ENCODE data around the gene CYP2W1. TPM values are rescaled to one million over a fixed set of nuclear protein-coding genes. Genes with fewer than 3 reads are reported as not detected.
A peak's percentile ranks its signal among the peaks of the same experiment; 100 is the strongest.
"Not testable (repeated sequence)": the region's sequence is repeated elsewhere in the genome, so short reads cannot be mapped to it uniquely, and the experiment has no call there.

The CYP2W1 gene
- total RNA-seq, 2 experiments from 2014 or later: not detected

DNA sequence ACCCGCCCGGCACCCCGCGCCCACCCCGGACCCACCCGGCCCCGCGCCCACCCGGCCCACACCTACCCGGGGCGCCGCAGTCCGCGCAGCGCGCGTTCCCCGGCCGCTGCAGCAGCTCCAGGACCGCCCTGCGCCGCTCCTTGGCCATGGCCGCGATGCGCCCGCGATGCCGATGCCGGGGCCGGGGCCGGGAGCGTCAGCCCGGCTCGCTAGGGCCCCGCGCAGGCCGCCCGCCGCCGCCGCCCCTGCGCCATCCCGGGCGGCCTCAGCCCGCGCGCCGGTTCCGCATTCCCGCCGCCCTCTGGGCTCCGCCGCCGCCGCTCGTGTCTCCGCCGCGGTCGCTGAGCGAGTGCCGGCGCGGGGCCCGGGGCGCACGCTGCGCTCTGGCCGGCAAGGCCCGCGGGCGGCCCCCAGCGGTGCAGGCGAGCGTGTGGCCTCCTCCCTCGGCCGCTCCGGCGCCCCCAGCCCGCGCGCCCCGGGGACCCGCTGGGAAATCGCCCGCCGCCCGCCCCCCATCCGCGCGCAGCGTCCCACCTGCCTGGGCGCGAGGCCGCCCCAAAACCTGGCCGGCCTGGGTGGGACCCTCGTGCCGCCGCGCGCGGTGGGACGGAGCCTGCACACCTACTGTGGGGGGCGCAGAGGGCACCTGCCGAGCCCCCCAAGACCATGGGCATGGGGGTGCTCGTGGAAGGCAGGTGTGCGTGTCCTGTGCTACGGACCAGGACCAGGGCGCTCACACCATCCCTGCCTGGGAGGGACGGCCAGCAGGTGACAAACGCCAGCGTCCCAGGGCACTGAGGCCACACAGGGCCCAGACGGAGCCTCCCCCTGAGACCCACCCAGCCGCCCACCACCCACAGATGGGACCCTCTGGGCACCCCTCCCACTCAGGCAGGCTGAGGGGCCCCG, 28.4 kb upstream of the CYP2W1 start, which contains the start of gene ADAP1:
ADAP1 (minus strand) TSS at position 351 of the 909 bp plus-strand sequence; CDS start at position 148, 203 bp downstream.
- H3K27ac Mint-ChIP-seq: no peak within 1 kb of the TSS
- no peaks in the 10 kb centered on the region for H3K36me3 Mint-ChIP-seq (ENCODE audit: low read depth)
- no peaks in the 10 kb centered on the region for H3K9me3 Mint-ChIP-seq (ENCODE audit: insufficient read depth)
- ATAC-seq (peak; percentile 79), DNase-seq (peak; percentile 54)
- peak within 1 kb of the TSS; percentile 70 for H3K4me3 Mint-ChIP-seq
- POLR2A ChIA-PET: interaction anchor here (1.0 kb wide), 1 partner anchor 45 kb away, joined by 3 read pairs; no protein-coding TSS in a partner anchor
- no peaks in the 10 kb centered on the region for H3K27me3 Mint-ChIP-seq (ENCODE audit: low read depth)
- CTCF ChIA-PET: interaction anchor here (0.7 to 2.5 kb wide), 4 partner anchors 31 to 46 kb away, joined by 3 to 8 read pairs (median 6); no protein-coding TSS in a partner anchor
- H3K4me1 Mint-ChIP-seq (ENCODE audit: low read depth): peaks cover 10% of the 10 kb centered on the region

DNA sequence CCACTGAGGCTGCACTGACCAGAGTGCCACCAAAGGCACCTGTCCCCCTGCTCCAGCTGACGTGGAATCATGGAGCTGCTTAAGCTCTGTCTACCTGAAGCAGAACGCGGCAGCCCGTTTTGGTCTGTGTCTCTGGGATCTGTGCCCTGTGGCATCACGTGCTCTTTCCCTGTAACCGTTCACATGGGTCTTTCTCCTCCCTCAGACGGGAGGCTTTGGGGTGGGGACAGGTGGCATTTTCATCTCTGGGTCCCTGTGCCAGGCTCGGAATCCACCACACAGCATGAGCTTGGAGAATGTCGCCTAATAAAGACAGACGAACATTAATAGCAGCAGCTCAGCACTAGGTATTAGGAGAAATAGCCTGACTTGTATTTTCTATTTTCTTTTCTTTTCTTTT, 26.9 kb upstream of the CYP2W1 start:
- no peaks in the 10 kb centered on the region for H3K27me3 Mint-ChIP-seq (ENCODE audit: low read depth)
- H3K4me1 Mint-ChIP-seq (ENCODE audit: low read depth): peaks cover 5% of the 10 kb centered on the region
- ATAC-seq: no peak
- DNase-seq: no peak
- H3K4me3 Mint-ChIP-seq: no peak overlapping the region
- ChIA-PET CTCF (interaction anchor here (1.2 kb wide), 1 partner anchor 48 kb away, joined by 3 read pairs; no protein-coding TSS in a partner anchor), POLR2A (interaction anchor here (1.6 kb wide), 1 partner anchor 19 kb away, joined by 4 read pairs; the partner anchor contains the start of gene COX19)
- peak overlapping the region; percentile 49 for H3K27ac Mint-ChIP-seq
- no peaks in the 10 kb centered on the region for H3K36me3 Mint-ChIP-seq (ENCODE audit: low read depth)
- H3K9me3 Mint-ChIP-seq (ENCODE audit: insufficient read depth): no peaks in the 10 kb centered on the region

DNA sequence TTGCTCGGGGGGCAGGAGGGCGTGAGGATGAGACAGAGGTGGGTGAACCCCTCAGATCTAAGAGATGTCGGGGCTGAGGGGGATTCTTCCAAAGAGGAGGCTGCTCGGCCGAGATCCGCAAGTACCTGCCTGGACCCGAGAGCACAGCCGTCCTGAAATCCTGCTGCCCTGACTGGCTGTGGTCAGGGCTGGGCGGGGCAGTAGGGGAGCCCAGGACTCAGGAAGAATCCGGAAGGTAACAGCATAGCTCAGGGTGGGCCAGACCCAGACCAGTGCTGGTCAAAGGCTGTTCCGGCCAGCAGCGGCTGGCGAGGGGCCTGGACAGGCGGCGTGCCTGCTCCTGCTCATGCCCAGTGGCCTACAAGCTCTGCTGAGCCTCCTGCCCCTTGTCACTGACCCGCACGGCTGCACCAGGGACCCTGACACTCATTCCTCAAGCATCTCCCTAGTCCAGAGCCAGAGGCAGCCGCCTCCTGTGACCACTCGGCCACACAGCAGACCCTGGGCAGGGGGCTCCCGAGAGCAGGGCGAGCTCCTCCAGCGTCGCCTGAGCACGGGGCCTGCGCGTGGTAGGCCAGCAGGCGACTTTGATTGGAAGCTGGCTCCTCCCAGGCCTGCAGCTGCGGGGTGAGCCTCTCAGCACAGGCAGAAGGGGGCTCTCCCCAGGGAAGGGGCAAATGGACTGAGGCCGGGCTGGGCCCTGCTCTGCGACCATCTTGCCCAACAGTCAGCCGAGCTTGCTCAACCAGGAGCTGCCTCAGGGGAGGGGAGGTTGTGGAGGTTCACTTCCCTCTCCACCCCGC, 25.4 kb upstream of the CYP2W1 start:
- Mint-ChIP-seq H3K4me1 (ENCODE audit: low read depth) (peaks cover 4% of the 10 kb centered on the region), H3K36me3 (ENCODE audit: low read depth) (no peaks in the 10 kb centered on the region), H3K4me3 (no peak overlapping the region), H3K27me3 (ENCODE audit: low read depth) (no peaks in the 10 kb centered on the region), H3K9me3 (ENCODE audit: insufficient read depth) (no peaks in the 10 kb centered on the region), H3K27ac (no peak overlapping the region)
- POLR2A ChIA-PET: interaction anchor here (1.0 to 1.1 kb wide), 2 partner anchors 9 to 33 kb away, joined by 3 to 4 read pairs; no protein-coding TSS in a partner anchor
- DNase-seq: no peak
- CTCF ChIA-PET: no interaction called here
- no peak for ATAC-seq

DNA sequence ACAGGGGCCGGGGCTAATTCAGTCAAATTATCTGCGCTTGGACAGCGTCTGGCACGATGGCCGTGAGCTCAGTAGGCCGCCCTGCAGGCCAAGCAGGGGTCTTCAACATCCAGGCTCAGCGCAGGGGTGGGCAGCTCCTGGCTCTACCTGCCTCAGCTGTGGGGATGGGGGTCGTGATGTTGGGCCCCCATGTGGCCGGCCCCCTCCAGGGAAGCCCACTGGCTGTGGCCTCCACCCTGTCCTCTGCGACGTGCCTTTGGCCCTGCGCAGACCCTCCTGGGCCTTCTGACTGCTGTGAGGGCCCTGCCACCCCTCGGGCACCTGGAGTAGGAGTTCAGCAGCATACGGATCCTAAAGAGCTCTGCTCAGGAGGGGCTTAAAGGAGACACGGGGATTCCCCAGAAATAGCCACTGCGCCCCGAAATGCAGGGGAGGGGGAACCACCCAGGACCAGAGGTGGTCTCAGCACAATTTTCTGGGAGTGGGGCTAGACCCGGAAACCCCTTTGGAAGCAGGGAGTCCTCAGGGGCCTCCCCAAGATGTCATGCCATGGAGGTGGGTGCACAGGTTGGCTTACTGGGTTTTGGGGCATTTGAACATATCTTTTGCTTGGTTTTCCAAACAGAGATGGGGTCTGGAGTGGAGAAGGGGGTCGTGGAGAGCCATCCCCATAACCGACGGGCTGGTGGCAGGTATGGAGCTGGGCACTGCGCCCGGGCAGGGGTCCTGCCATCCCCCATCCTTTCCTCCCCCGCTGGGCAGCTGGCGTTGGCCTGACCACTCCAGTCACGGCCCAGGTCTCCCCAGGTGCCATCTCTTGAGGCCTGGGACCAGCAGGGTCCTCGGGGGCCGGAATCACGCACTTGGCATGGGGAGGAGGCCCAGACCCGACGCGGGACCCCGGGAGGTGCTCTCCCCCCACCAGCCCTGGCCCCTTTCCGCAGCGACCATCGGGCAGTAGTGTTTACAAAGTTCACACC, 24.5 kb upstream of the CYP2W1 start:
- no peaks in the 10 kb centered on the region for H3K9me3 Mint-ChIP-seq (ENCODE audit: insufficient read depth)
- DNase-seq: no peak
- H3K4me3 Mint-ChIP-seq: no peak overlapping the region
- H3K27me3 Mint-ChIP-seq (ENCODE audit: low read depth): no peaks in the 10 kb centered on the region
- ChIA-PET POLR2A (interaction anchor here (1.0 to 1.1 kb wide), 2 partner anchors 8 to 33 kb away, joined by 3 to 4 read pairs; no protein-coding TSS in a partner anchor), CTCF (no interaction called here)
- no peak for ATAC-seq
- peaks cover 5% of the 10 kb centered on the region for H3K4me1 Mint-ChIP-seq (ENCODE audit: low read depth)
- no peak overlapping the region for H3K27ac Mint-ChIP-seq
- H3K36me3 Mint-ChIP-seq (ENCODE audit: low read depth): peaks cover 1% of the 10 kb centered on the region

DNA sequence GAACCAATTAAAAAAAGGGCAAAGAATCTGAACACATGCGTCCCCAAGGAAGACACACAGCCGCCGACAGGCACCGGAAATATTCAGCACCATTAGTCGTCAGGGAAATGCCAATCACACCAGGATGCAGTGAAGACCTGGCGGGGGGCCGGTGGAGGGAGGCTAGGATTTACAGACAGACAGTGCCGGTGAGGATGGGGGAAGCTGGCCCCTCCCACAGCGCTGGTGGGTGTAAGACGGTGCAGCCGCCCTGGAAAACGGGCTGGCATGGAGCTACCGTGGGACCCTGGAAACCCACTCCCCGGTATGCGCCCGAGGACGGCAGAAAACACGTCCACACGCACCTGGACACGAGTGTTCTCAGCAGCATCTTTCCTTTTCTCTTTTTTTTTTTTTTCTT, 23.7 kb upstream of the CYP2W1 start:
- Mint-ChIP-seq H3K4me1 (ENCODE audit: low read depth) (peaks cover 11% of the 10 kb centered on the region), H3K27me3 (ENCODE audit: low read depth) (no peaks in the 10 kb centered on the region), H3K4me3 (no peak overlapping the region), H3K36me3 (ENCODE audit: low read depth) (peaks cover 3% of the 10 kb centered on the region), H3K9me3 (ENCODE audit: insufficient read depth) (no peaks in the 10 kb centered on the region), H3K27ac (no peak overlapping the region)
- DNase-seq: no peak
- no peak for ATAC-seq
- CTCF ChIA-PET: no interaction called here
- POLR2A ChIA-PET: no interaction called here

DNA sequence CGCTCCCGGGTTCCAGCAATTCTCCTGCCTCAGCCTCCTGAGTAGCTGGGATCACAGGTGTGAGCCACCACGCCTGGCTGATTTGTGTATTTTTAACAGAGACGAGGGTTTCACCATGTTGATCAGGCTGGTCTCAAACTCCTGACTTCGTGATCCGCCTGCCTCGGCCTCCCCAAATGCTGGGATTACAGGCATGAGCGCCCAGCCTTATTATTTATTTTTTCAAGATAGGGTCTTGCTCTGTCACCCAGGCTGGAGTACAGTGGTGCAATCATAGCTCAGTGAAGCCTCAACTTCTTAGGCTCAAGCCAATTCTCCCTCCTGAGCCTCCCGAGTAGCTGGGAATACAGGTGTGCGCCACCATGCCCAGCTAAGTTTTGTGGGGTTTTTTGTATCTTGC, 23.2 kb upstream of the CYP2W1 start:
- POLR2A ChIA-PET; ATAC-seq; DNase-seq; H3K27me3 Mint-ChIP-seq (ENCODE audit: low read depth); H3K9me3 Mint-ChIP-seq (ENCODE audit: insufficient read depth); H3K27ac Mint-ChIP-seq; H3K36me3 Mint-ChIP-seq (ENCODE audit: low read depth); H3K4me3 Mint-ChIP-seq: not testable (repeated sequence)
- H3K4me1 Mint-ChIP-seq (ENCODE audit: low read depth): peaks cover 16% of the 10 kb centered on the region
- CTCF ChIA-PET: interaction anchor here (1.0 kb wide), 1 partner anchor 33 kb away, joined by 3 read pairs; no protein-coding TSS in a partner anchor

DNA sequence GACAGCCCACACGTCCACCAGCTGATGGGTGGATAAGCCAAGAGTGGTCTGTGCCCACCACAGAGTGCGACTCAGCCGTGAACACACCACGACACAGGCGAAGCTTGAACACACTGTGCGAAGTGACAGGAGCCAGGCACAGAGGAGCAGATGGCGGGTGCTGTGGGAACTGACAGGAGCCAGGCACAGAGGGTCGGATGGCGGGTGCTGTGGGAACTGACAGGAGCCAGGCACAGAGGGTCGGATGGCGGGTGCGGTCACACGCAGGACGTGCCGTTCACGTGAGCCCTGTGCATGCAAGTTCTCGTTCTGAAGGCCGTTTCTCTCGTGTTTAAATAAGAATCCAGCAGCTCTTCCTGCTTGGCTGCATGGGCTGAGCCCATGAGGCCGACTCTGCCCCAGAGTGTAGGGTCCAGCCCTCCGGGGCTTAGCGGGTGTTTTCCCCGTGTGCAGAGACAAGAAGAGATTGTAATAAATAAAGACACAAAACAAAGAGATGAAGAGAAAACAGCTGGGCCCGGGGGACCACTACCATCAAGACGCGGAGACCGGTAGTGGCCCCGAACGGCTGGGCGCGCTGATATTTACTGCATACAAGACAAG, 22.6 kb upstream of the CYP2W1 start:
- ATAC-seq: no peak

DNA sequence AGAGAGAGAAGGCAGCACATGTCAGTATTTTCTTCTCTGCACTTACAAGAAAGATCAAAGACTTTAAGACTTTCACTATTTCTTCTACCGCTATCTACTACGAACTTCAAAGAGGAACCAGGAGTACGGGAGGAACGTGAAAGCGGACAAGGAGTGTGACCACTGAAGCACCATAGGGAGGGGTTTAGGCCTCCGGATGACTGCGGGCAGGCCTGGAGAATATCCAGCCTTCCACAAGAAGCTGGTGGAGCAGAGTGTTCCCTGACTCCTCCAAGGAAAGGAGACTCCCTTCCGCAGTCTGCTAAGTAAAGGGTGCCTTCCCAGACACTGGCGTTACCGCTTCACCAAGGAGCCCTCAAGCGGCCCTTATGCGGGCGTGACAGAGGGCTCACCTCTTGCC, 22.0 kb upstream of the CYP2W1 start:
- CTCF ChIA-PET; ATAC-seq; H3K4me3 Mint-ChIP-seq; H3K27me3 Mint-ChIP-seq (ENCODE audit: low read depth); POLR2A ChIA-PET; H3K9me3 Mint-ChIP-seq (ENCODE audit: insufficient read depth); DNase-seq; H3K27ac Mint-ChIP-seq: not testable (repeated sequence)
- Mint-ChIP-seq H3K4me1 (ENCODE audit: low read depth) (peaks cover 22% of the 10 kb centered on the region), H3K36me3 (ENCODE audit: low read depth) (peaks cover 10% of the 10 kb centered on the region)

More for the DNA sequence above, 22.6 kb upstream of the CYP2W1 start:
- CTCF ChIA-PET: interaction anchor here (1.0 kb wide), 1 partner anchor 33 kb away, joined by 3 read pairs; no protein-coding TSS in a partner anchor
- Mint-ChIP-seq H3K27ac (no peak overlapping the region), H3K4me1 (ENCODE audit: low read depth) (peaks cover 20% of the 10 kb centered on the region), H3K27me3 (ENCODE audit: low read depth) (no peaks in the 10 kb centered on the region), H3K36me3 (ENCODE audit: low read depth) (peaks cover 10% of the 10 kb centered on the region), H3K9me3 (ENCODE audit: insufficient read depth) (no peaks in the 10 kb centered on the region), H3K4me3 (no peak overlapping the region)
- DNase-seq: no peak
- POLR2A ChIA-PET: no interaction called here

DNA sequence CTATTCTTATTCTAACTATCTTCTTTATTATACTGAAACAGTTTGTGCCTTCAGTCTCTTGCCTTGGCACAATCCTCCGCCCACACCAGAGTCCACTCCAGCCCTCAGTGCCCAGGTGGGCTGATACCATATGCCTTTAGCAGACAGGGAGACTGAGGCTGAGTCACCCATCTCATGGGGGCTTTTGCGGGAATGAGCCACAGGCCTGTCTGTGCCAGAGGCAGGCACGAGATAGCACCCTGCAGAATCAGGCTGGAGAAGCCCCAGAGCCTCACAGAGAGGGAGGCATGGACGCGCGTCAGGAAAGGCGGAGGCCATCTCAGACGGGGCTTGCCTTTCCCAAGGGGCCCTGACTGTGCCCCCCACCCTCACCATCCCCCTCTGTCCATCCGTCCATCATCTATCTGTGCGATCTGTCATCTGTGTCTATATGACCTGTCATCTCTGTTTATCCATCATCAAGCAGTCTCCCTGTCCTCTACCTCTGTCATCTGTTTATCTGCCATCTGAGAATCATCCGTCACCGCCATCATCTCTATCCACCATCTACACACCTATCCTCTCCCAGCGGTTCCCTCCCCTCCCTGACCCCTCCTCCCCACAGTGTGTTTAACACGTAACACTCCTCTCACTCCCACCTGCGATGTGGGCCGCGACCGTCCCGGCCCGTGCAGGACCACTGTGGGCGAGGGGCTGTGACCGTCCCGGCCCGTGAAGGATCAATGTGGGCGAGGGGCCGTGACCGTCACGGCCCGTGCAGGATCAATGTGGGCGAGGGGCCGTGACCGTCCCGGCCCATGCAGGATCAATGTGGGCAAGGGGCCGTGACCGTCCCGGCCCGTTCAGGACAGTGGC, 21.2 kb upstream of the CYP2W1 start:
- no peak for ATAC-seq
- no peak overlapping the region for H3K27ac Mint-ChIP-seq
- POLR2A ChIA-PET: no interaction called here
- CTCF ChIA-PET: no interaction called here
- no peaks in the 10 kb centered on the region for H3K9me3 Mint-ChIP-seq (ENCODE audit: insufficient read depth)
- H3K4me1 Mint-ChIP-seq (ENCODE audit: low read depth): peaks cover 30% of the 10 kb centered on the region
- DNase-seq: no peak
- H3K36me3 Mint-ChIP-seq (ENCODE audit: low read depth): peaks cover 17% of the 10 kb centered on the region
- H3K4me3 Mint-ChIP-seq: no peak overlapping the region
- no peaks in the 10 kb centered on the region for H3K27me3 Mint-ChIP-seq (ENCODE audit: low read depth)

DNA sequence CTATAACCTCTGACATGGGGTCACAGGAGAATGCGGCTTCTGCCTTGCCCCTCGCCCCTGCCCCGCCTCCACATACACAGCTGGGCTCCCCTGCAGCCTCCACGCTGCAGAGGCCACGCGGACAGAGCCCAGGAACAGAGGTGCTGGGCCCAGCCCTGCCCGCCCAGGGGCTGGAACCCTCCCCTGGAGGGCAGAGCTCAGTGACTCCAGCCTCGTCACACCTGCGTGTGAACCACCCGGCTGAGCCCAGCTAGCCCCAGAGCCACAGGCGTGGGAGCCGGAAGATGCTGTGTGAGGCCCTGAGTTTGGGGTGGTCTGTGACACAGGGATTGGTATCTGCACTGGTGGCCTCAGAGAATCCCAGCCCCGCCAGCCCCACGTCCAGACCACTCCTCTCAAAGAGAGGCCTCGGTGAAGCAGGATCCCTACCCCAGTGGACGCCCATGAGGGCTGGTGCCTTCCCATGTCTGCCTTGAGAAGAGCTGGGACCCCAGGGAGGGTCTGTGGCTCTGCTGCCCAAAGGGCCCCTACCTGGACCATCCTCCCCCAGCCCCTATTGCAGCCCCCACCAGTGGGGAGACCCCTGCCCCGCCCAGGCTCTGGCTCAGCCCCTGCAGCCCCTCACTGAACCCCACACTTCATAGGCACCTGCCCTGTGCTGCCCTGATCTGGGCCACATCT, 20.4 kb upstream of the CYP2W1 start:
- Mint-ChIP-seq H3K36me3 (ENCODE audit: low read depth) (peaks cover 25% of the 10 kb centered on the region), H3K4me3 (no peak overlapping the region), H3K27me3 (ENCODE audit: low read depth) (no peaks in the 10 kb centered on the region), H3K4me1 (ENCODE audit: low read depth) (peaks cover 30% of the 10 kb centered on the region), H3K9me3 (ENCODE audit: insufficient read depth) (no peaks in the 10 kb centered on the region), H3K27ac (no peak overlapping the region)
- ChIA-PET CTCF (no interaction called here), POLR2A (no interaction called here)
- DNase-seq: no peak
- ATAC-seq: no peak
